MM.1S (cell line): ENCODE measurements around the gene ITPR1.

ENCODE experiments used
- DNase-seq: peaks from one replicate; pipeline ENCODE4 v3.0.0-alpha.2; 2015
- H2AFZ ChIP-seq: fragments of 300-600 bp; sonication (generic); 2 replicates; pipeline ENCODE4 v1.6.0; 2016; ENCODE audit warnings: antibody characterized with exemption, low read length
- H3F3A ChIP-seq: fragments of 300-600 bp; sonication (generic); 2 replicates; pipeline ENCODE4 v1.6.1; 2016; ENCODE audit warnings: mild to moderate bottlenecking, antibody characterized with exemption, low read length, moderate library complexity, mixed read lengths; ENCODE audit not compliant: insufficient read depth
- H3K27ac ChIP-seq: fragments of 300-600 bp; sonication (generic); 2 replicates; pipeline ENCODE4 v1.5.1; 2016; ENCODE audit warnings: mild to moderate bottlenecking, low read length
- H3K27me3 ChIP-seq: fragments of 300-600 bp; sonication (generic); replicated peaks from 2 replicates; pipeline ENCODE4 v1.6.0; 2016; ENCODE audit warnings: low read length; ENCODE audit not compliant: insufficient read depth
- H3K36me3 ChIP-seq: fragments of 300-600 bp; sonication (generic); replicated peaks from 2 replicates; pipeline ENCODE4 v1.6.1; 2016; ENCODE audit warnings: mild to moderate bottlenecking, low read length, mixed read lengths; ENCODE audit not compliant: insufficient read depth
- H3K4me1 ChIP-seq: fragments of 300-600 bp; sonication (generic); 2 replicates; pipeline ENCODE4 v1.6.1; 2016; ENCODE audit warnings: low read length, mixed read lengths
- H3K4me2 ChIP-seq: fragments of 300-600 bp; sonication (generic); 2 replicates; pipeline ENCODE4 v1.6.0; 2016; ENCODE audit warnings: low read depth, low read length
- H3K4me3 ChIP-seq: fragments of 300-600 bp; sonication (generic); 2 replicates; pipeline ENCODE4 v1.5.1; 2016; ENCODE audit warnings: low read length, mixed read lengths
- H3K79me2 ChIP-seq: fragments of 300-600 bp; sonication (generic); 2 replicates; pipeline ENCODE4 v1.6.1; 2016; ENCODE audit warnings: mixed run types, low read length, mixed read lengths
- H3K9ac ChIP-seq: fragments of 300-600 bp; sonication (generic); 2 replicates; pipeline ENCODE4 v1.6.1; 2016; ENCODE audit warnings: low read length, mixed read lengths
- H3K9me2 ChIP-seq: fragments of 300-600 bp; sonication (generic); replicated peaks from 2 replicates; pipeline ENCODE4 v1.6.1; 2016; ENCODE audit warnings: mild to moderate bottlenecking, low read length, mixed read lengths; ENCODE audit not compliant: insufficient read depth
- H3K9me3 ChIP-seq: fragments of 300-600 bp; sonication (generic); replicated peaks from 2 replicates; pipeline ENCODE4 v1.6.1; 2016; ENCODE audit warnings: mild to moderate bottlenecking, low read length, mixed read lengths; ENCODE audit not compliant: insufficient read depth
- H4K20me1 ChIP-seq: fragments of 300-600 bp; sonication (generic); 2 replicates; pipeline ENCODE4 v1.6.1; 2016; ENCODE audit warnings: mild to moderate bottlenecking, low read length, moderate library complexity, mixed read lengths; ENCODE audit not compliant: insufficient read depth
- EZH2 ChIP-seq: fragments of 300-600 bp; sonication (generic); optimal IDR thresholded peaks from 2 replicates; pipeline ENCODE3; 2017; ENCODE audit warnings: low read depth, mild to moderate bottlenecking, antibody characterized with exemption, low read length, mixed read lengths
- EZH2phosphoT487 ChIP-seq: fragments of 300-600 bp; sonication (generic); IDR thresholded peaks from 2 replicates; pipeline ENCODE4 v1.6.1; 2018; ENCODE audit warnings: antibody characterized with exemption, low read length
- TF ChIP-seq, protein P1 (sequence below): fragments of 300-600 bp; sonication (generic); IDR thresholded peaks from 2 replicates; pipeline ENCODE4 v1.5.1; 2016; ENCODE audit warnings: antibody characterized with exemption, low read length, mixed read lengths

ITPR1 gene

GRCh38 chr3:4780545-4780957, 287.4 kb downstream of the ITPR1 start:
- no peak overlapping the region for H3K9ac ChIP-seq
- no peaks in the 10 kb centered on the region for H3K9me3 ChIP-seq
- H2AFZ ChIP-seq = no peak overlapping the region
- H3K4me1 ChIP-seq = no peaks in the 10 kb centered on the region
- DNase-seq = no peak
- no peaks in the 10 kb centered on the region for H3F3A ChIP-seq
- H3K4me3 ChIP-seq = no peak overlapping the region
- no peaks in the 10 kb centered on the region for H3K79me2 ChIP-seq
- no peaks in the 10 kb centered on the region for H3K36me3 ChIP-seq
- no peaks in the 10 kb centered on the region for H3K9me2 ChIP-seq
- no peaks in the 10 kb centered on the region for H4K20me1 ChIP-seq
- no peak for TF ChIP-seq EZH2phosphoT487
- TF ChIP-seq EZH2 = no peak
- TF ChIP-seq, protein P1, sequence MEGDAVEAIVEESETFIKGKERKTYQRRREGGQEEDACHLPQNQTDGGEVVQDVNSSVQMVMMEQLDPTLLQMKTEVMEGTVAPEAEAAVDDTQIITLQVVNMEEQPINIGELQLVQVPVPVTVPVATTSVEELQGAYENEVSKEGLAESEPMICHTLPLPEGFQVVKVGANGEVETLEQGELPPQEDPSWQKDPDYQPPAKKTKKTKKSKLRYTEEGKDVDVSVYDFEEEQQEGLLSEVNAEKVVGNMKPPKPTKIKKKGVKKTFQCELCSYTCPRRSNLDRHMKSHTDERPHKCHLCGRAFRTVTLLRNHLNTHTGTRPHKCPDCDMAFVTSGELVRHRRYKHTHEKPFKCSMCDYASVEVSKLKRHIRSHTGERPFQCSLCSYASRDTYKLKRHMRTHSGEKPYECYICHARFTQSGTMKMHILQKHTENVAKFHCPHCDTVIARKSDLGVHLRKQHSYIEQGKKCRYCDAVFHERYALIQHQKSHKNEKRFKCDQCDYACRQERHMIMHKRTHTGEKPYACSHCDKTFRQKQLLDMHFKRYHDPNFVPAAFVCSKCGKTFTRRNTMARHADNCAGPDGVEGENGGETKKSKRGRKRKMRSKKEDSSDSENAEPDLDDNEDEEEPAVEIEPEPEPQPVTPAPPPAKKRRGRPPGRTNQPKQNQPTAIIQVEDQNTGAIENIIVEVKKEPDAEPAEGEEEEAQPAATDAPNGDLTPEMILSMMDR = no peak
- H3K4me2 ChIP-seq = no peak overlapping the region
- H3K27ac ChIP-seq = no peak overlapping the region
- no peaks in the 10 kb centered on the region for H3K27me3 ChIP-seq

GRCh38 chr3:4782095-4782494, 288.9 kb downstream of the ITPR1 start:
- no peaks in the 10 kb centered on the region for H4K20me1 ChIP-seq
- no peaks in the 10 kb centered on the region for H3K27me3 ChIP-seq
- H3K9me2 ChIP-seq = no peaks in the 10 kb centered on the region
- no peak for DNase-seq
- H3F3A ChIP-seq = no peaks in the 10 kb centered on the region
- no peaks in the 10 kb centered on the region for H3K4me1 ChIP-seq
- no peak overlapping the region for H3K4me2 ChIP-seq
- no peak overlapping the region for H3K27ac ChIP-seq
- H3K9me3 ChIP-seq = no peaks in the 10 kb centered on the region
- no peak overlapping the region for H3K4me3 ChIP-seq
- no peaks in the 10 kb centered on the region for H3K36me3 ChIP-seq
- no peaks in the 10 kb centered on the region for H3K79me2 ChIP-seq
- TF ChIP-seq EZH2phosphoT487 (no peak), EZH2 (no peak)
- H2AFZ ChIP-seq = no peak overlapping the region
- H3K9ac ChIP-seq = no peak overlapping the region

- no peak overlapping the region for H3K27ac ChIP-seq
- H3F3A ChIP-seq = no peaks in the 10 kb centered on the region
- no peak for DNase-seq
- no peaks in the 10 kb centered on the region for H3K27me3 ChIP-seq
- no peaks in the 10 kb centered on the region for H4K20me1 ChIP-seq
- TF ChIP-seq, protein P1 = no peak
- no peak for TF ChIP-seq EZH2phosphoT487
- TF ChIP-seq EZH2 = no peak
- H3K4me3 ChIP-seq = no peak overlapping the region
- no peaks in the 10 kb centered on the region for H3K9me3 ChIP-seq
- no peak overlapping the region for H3K4me2 ChIP-seq
- H2AFZ ChIP-seq = no peak overlapping the region
- no peaks in the 10 kb centered on the region for H3K79me2 ChIP-seq
- no peaks in the 10 kb centered on the region for H3K4me1 ChIP-seq
- no peak overlapping the region for H3K9ac ChIP-seq
- H3K36me3 ChIP-seq = no peaks in the 10 kb centered on the region
- H3K9me2 ChIP-seq = no peaks in the 10 kb centered on the region
These were observed 292.4 kb downstream of the ITPR1 start for GRCh38 chr3:4785551-4785950.

- Histone ChIP-seq H3K27ac (no peak overlapping the region), H3K9me3 (no peaks in the 10 kb centered on the region), H3K9ac (no peak overlapping the region), H3K9me2 (no peaks in the 10 kb centered on the region), H3F3A (no peaks in the 10 kb centered on the region), H2AFZ (no peak overlapping the region), H3K4me1 (no peaks in the 10 kb centered on the region), H4K20me1 (no peaks in the 10 kb centered on the region), H3K79me2 (no peaks in the 10 kb centered on the region), H3K36me3 (no peaks in the 10 kb centered on the region), H3K4me2 (no peak overlapping the region), H3K4me3 (no peak overlapping the region), H3K27me3 (no peaks in the 10 kb centered on the region)
- DNase-seq = no peak
- TF ChIP-seq EZH2phosphoT487 = no peak
- TF ChIP-seq, protein P1 = no peak
- TF ChIP-seq EZH2 = no peak
These were observed 293.3 kb downstream of the ITPR1 start for GRCh38 chr3:4786431-4786830.
